GM12891 (cell line): Measurements from ENCODE around the gene CLDN1.

Source experiments
- POLR2A ChIP-seq: IDR thresholded peaks from 2 replicates; pipeline ENCODE4 v1.6.1; 2011; ENCODE audit warnings: low read depth, low read length, control low read depth
- POLR2AphosphoS5 ChIP-seq: IDR thresholded peaks from 2 replicates; pipeline ENCODE4 v1.6.1; 2011; ENCODE audit warnings: low read depth, low read length, control low read depth
- POU2F2 ChIP-seq: IDR thresholded peaks from 2 replicates; pipeline ENCODE4 v1.6.1; 2011; ENCODE audit warnings: low read depth, mild to moderate bottlenecking, control low read depth, low read length, moderate library complexity
- TAF1 ChIP-seq: IDR thresholded peaks from 2 replicates; pipeline ENCODE4 v1.6.1; 2011; ENCODE audit warnings: low read depth, low read length, control low read depth

DNA sequence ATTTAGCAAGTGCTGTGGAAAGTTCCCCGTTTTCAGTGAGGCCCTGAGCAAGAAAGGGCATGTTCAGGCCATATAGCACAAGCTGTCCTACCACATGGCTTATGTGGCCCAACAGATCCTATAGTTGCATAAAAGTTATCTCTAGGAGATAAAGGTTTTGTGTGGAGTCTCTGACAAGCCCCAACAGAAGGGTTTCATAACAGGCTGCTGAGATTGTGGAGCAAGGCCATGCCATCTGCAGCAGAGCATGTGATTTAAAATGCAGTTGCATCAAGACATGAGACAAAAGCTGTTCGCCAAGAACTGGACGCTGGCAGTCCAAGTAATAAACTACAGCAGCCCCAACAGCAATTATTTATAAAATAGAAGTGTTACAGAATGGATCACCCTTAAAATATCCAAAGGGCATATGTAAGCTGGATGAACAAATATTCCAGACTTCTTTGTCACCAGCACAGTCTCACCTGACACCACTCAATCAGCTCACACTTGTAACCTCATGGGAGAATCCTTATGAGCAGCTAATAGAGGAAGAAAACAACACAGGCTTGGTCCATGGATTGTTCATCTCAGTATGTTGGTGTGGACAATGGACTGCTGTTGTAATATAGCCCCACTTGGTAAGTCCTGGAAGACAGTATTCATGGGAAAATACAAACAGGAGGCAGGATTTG lies 14.4 kb upstream of the CLDN1 start:
- TF ChIP-seq POLR2A (no peak), POU2F2 (no peak), POLR2AphosphoS5 (no peak), TAF1 (no peak)
